ENCODE measurements around the gene MYL6. TPM values are rescaled to one million over a fixed set of nuclear protein-coding genes. Genes with fewer than 3 reads are reported as not detected.

MYL6 gene
- total RNA-seq, 4 donors from 2014 or later = 1,233 to 3,440 (median 2,458) TPM

GRCh38 chr12:56189099-56189917 lies 31.1 kb downstream of the MYL6 start, which contains the start of gene SMARCC2:
Gene SMARCC2, minus strand, starts transcription at chr12:56189483. Its CDS starts 22 bp downstream, at chr12:56189461.
- in situ Hi-C loops (cut with MboI; ENCODE audit: low pct_ligation_motif_present in 1 of 4, low pct_unique_long_range_greater_than_20kb in 1 of 4, low sequenced_read_pairs in 3 of 4) = loop anchor here in 2 of 4 donors (5.0 to 10.0 kb wide), 2 partner anchors 57 to 65 kb away; partner anchors contain the start of gene ESYT1 (in 1 of the 2)
- DNase-seq = peak; percentile 94
- H3K4me3 ChIP-seq = peak within 1 kb of the TSS; percentile 87 to 99 (median 98)
- no peaks in the 10 kb centered on the region for H3K27me3 ChIP-seq
- WGBS, 2 donors (ENCODE audit: low coverage in 1 of 2) = 0% methylated on average over 57 of the region's 93 CpGs; no CpG with 5 or more reads in 1 of the 2 donors
- H3K36me3 ChIP-seq = peaks cover 0 to 18% (median 7%) of the 10 kb centered on the region in 4 donors
- TF ChIP-seq POLR2AphosphoS5 (IDR thresholded peaks at IDR 0.05) = peak; percentile 58 to 77 (median 67)
- no peak for TF ChIP-seq EP300 (IDR thresholded peaks at IDR 0.05; ENCODE audit: low read depth)
- peak; percentile 65 to 82 (median 74) for TF ChIP-seq CTCF (IDR thresholded peaks at IDR 0.05)
- peak; percentile 56 for TF ChIP-seq POLR2A (IDR thresholded peaks at IDR 0.05)
- H3K27ac ChIP-seq = peak within 1 kb of the TSS; percentile 95 to 100 (median 99)
- H3K9me3 ChIP-seq = no peaks in the 10 kb centered on the region
- intact Hi-C loops (cut with DNase I; ENCODE audit: low total_unique reads) = loop anchor here (2.0 kb wide), 1 partner anchor 71 kb away; the partner anchor contains the start of gene ZC3H10
- peaks cover 12 to 28% (median 22%) of the 10 kb centered on the region in 4 donors for H3K4me1 ChIP-seq

GRCh38 chr12:56189918-56190694 lies 31.9 kb downstream of the MYL6 start:
- in situ Hi-C loops (cut with MboI; ENCODE audit: low pct_ligation_motif_present in 1 of 4, low pct_unique_long_range_greater_than_20kb in 1 of 4, low sequenced_read_pairs in 3 of 4) (loop anchor here in 3 of 4 donors (5.0 to 10.0 kb wide), 4 partner anchors 58 to 277 kb away; partner anchors contain the start of genes SPRYD4 (in 2 of the 3) and ESYT1 (in 1 of the 3)), intact Hi-C loops (cut with DNase I; ENCODE audit: low total_unique reads) (loop anchor here (2.0 kb wide), 1 partner anchor 71 kb away; the partner anchor contains the start of gene ZC3H10)
- H3K27me3 ChIP-seq = no peaks in the 10 kb centered on the region
- no peaks in the 10 kb centered on the region for H3K9me3 ChIP-seq
- H3K4me1 ChIP-seq = peaks cover 12 to 28% (median 22%) of the 10 kb centered on the region in 4 donors
- 1 to 2% methylated on average over 27 to 42 of the region's 42 CpGs for WGBS, 2 donors (ENCODE audit: low coverage in 1 of 2)
- peak; percentile 31 for TF ChIP-seq POLR2A (IDR thresholded peaks at IDR 0.05)
- no peak for TF ChIP-seq POLR2AphosphoS5 (IDR thresholded peaks at IDR 0.05)
- TF ChIP-seq CTCF (IDR thresholded peaks at IDR 0.05) = peak in 1 of 5 experiments; percentile 22
- TF ChIP-seq EP300 (IDR thresholded peaks at IDR 0.05; ENCODE audit: low read depth) = no peak
- H3K27ac ChIP-seq = peak overlapping the region; percentile 95 to 100 (median 99)
- DNase-seq = peak; percentile 86
- peaks cover 0 to 10% (median 4%) of the 10 kb centered on the region in 4 donors for H3K36me3 ChIP-seq
- peak overlapping the region; percentile 68 to 99 (median 92) for H3K4me3 ChIP-seq

- intact Hi-C loops (cut with DNase I; ENCODE audit: low total_unique reads) (no loop called here), in situ Hi-C loops (cut with MboI; ENCODE audit: low pct_ligation_motif_present in 1 of 4, low pct_unique_long_range_greater_than_20kb in 1 of 4, low sequenced_read_pairs in 3 of 4) (loop anchor here in 2 of 4 donors (5.0 to 10.0 kb wide), 2 partner anchors 274 to 277 kb away; partner anchors contain the start of gene SPRYD4 (in 2 of the 2))
- H3K36me3 ChIP-seq = peaks cover 0 to 4% (median 1%) of the 10 kb centered on the region in 4 donors
- H3K4me1 ChIP-seq = peaks cover 12 to 28% (median 22%) of the 10 kb centered on the region in 4 donors
- H3K9me3 ChIP-seq = no peaks in the 10 kb centered on the region
- TF ChIP-seq EP300 (IDR thresholded peaks at IDR 0.05; ENCODE audit: low read depth) (no peak), POLR2AphosphoS5 (IDR thresholded peaks at IDR 0.05) (no peak), CTCF (IDR thresholded peaks at IDR 0.05) (no peak), POLR2A (IDR thresholded peaks at IDR 0.05) (no peak)
- H3K27me3 ChIP-seq = no peaks in the 10 kb centered on the region
- 26 to 39% methylated on average over 5 to 9 of the region's 9 CpGs for WGBS, 2 donors (ENCODE audit: low coverage in 1 of 2)
- H3K4me3 ChIP-seq = peak overlapping the region in 3 of 4 donors; percentile 87 to 99 (median 98)
- no peak for DNase-seq
- H3K27ac ChIP-seq = peak overlapping the region; percentile 95 to 100 (median 99)
These were observed 32.6 kb downstream of the MYL6 start for GRCh38 chr12:56190695-56191155.
